Dedifferentiated amniotic fluid mesenchymal stem cell (primary cell): Measurements from ENCODE around the gene AKT3.

ENCODE experiments used
- DNase-seq: peaks from one replicate; pipeline ENCODE4 v3.0.0-alpha.2; 2016; ENCODE audit errors: extremely low spot score

AKT3 gene

DNA sequence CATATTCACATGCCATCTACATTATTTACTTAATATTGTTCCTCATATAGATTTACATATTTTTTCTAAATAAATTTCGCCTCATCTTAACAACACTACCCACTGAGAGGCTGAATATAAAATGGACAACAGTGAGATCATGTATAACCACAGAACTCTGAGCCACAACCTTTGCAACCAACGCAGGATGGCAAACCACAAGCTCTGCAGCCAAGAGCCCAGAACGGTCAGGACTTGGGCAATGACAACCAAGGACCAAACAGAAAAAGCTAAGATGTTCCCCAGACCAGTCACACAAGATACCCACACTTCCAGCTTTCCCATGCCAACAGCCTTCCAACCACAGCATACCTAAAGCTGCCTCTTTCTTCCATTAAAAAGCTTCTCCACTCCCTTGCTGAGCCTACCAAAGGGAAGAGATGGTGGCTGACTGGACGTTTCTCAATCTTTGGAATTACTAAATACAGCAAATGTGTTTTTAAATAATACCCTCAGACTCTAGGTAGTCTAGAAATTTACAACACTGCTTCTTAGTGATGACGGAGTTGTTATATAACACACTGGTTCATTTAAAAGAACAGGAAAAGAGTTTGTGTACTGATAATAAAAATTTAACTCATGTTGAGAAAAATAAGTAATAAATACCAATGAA, 117.9 kb downstream of the AKT3 start:
- DNase-seq, result no peak

DNA sequence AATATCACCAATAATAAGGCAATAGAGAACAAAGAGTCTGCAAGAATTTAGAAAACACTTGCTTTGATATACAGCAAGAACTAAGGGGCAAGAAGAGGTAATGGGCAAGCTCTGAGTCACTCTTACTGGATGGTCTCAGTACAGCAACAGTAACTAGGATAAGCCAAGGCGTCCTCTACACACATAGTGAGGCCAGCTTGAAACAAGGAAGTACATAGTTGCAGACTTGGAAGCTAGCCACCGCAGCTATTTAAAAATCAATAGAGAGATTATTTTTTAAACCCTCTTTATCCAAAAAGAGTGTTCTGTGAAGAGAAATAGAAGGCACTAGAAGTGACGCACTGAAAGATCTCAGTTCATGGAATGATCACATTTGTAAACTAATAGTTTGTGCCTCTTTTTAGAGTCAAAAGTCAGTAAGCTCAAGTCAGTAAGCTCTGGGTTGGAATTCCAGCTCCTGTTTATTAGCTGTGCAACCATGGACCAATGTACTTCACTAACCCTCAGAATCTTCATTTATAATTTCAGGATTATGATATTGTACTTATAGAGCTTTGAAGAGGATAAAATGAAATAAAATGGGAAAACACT, 118.6 kb downstream of the AKT3 start:
- DNase-seq, result no peak

DNA sequence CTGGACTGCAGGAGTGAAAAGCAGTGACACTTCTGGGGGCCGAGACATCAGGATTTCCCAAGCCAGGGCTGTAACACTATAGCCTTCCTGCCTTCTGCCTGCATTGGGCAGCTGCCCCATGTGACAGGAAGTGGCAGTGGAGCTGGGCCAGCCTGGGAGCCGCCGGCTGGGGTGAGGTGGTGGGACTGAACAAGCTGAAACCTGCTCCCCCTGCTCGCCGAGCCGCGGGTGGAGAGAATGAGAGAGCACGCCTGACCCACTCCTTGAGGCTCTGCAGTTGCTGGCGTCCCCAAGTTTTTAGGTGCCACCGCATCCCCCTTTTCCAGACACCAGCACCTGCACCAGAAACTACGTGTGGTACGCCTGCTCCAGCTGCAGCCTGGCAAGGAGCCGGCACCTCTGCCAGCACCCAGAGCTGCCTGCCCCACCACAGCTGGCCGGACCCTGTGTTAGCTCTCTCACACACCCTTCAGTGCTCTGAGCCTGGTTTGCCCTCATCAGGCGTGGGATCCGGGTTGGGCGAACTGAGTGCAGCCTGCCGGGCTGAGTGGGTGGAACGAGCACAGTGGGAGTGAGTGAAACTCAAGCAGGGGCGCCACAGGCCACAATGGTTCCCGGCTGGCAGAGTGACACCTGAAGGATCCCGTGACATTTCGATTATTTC, 119.4 kb downstream of the AKT3 start:
- no peak for DNase-seq

DNA sequence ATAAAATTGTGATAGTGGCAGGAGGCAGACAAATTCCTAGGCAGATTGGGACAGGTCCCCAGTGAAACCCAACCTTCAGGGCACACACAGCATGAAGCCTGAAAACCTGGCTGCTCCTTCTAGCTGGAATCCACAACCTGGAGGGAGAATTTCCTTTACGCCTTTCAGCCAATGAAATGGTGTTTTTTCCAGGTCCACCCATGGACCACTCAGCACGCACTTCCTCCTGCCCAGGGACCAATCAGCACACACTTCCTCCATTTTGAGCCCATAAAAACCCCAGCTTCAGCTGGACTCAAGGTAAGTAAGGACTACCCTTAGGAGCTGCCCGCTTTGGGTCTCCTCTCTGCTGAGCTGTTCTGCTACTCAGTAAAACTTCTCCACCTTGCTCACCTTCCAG, 120.1 kb downstream of the AKT3 start:
- DNase-seq, result no peak

DNA sequence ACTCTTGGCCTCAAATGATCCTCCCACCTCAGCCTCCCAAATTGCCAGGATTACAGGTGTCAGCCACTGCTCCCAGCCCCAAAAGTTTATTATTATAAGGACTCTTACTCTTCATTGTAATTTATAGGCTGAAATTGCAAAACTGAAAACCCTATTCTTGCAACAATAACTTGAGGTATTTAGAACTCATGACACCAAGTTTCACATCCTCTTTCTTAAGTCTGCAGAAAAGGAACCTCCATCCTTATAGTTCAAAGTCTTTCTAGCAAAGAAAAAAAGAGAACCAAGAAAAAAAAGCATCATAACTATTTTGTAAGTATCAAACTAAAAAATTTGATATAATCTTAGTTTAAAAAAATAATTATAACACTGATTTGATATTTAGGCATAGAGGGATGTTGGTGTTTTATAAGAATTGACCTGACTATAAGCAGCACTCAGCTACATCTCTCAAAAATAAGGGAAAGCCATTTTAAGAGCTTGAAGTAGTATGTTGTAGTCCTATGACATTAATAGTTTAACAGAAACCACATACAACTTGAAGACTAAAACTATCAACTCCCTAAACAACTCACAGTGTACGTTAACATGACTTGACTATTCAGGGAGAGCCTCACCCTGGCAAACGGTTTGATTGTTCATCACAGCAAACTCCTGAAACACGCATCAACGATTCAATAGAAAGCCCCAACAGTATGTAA, 122.4 kb downstream of the AKT3 start:
- DNase-seq, result no peak

DNA sequence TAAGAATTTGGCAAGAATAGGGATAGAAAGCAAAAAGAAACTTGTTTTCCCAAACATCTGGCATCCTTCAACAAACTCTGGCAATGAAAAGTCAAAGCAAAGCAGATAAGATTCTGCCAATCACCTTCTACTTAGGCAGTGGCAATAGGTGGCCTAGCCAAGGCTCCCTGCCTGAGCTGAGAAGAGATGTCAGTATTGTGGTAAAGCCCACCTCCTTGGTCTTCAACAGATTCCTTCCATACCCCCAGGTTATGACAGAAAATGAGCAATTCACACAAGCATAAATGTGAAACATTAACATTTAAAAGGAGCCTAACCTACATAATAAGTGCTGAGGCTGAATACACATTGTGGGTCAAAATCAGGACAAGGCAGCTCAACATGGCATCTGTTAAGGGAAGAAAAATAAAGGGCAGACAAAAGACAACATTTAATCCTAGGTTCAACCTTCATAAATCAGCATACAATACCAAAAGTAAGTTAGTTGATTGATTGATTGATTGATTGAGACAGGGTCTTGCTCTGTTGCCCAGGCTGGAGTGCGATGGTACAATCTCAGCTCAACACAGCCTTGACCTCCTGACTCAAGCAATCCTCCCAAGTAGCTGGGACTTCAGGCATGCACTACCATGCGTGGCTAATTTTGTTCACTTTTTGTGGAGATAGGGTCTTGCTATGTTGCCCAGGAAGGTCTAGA, 123.1 kb downstream of the AKT3 start:
- DNase-seq, result no peak

DNA sequence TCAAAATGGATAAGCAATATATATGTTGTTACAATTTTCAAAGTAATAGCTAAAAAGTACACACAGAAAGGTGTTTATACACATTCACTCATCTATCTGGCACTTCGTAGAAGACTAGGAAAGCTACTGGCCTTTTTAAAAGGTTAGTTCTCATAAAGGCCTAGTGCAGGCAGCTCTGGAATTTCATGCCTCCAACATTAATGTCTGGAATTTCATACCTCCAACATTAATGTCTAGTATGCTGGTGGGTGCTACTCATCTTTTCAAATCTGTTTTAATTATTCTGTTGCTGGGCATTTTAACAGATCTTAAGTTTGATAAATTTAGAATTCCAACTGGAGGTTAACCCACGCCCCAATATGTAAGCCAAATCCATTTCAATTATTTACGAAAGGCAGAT, 124.2 kb downstream of the AKT3 start:
- DNase-seq, result no peak

DNA sequence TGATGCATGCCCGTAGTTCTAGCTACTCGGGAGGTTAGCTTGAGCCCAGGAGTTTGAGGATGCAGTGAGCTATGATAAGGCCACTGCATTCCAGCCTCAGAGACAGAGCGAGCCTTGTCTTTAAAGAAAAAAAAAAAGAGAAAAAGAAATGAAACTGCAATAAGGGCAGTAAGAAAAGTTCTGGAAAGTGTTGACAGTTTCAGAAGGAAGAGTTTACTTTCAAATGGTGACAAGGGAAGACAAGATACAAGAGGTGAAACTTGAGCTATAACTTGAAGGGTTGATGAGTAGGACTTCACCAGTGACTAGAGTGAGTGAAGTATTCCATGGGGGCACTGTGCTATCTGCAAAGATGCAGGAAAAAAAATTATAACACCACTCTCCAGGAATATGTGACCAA, 125.0 kb downstream of the AKT3 start:
- no peak for DNase-seq

DNA sequence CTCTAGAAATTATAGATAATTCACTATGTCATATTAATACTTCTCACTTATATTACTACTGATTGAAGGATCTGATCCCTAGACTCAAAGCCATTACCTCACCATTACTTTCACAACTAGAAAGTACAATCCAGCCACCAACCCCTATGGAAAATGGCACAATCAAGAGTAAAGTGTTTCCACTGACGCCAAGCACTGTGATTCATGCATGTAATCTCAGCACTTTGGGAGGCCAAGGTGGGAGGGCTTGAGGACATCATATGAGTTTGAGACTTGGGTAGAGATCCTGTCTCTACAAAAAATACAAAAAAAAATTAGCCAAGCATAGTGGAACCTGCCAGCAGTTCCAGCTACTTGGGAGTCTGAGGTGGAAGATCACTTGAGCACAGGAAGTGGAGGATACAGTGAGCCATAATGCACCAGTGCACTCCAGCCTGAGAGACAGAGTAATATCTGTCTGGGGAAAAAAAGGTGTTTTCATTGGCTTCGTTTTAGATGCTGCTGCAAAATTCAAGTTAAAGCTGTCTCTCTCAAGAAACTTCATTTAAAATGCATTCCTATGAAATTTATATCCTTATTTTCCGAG, 126.5 kb downstream of the AKT3 start:
- no peak for DNase-seq

DNA sequence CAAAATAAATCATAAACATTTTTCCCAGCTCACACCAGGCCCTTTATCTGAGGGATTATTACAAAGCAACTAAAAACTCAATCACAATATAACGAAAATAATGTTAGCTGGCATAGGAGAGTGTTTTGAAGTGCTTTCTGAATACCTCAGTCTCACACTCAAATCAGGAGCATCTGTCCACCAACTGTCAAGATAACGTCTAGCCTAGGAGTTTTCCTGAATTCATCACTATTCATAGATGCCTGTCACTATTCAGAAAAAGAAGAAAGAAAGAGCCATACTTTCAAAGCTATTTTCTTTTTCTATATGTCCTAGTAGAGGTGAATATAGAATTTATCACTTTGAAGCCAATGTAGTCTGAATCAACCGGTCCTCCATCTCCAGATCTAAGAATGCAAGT, 127.0 kb downstream of the AKT3 start:
- no peak for DNase-seq

DNA sequence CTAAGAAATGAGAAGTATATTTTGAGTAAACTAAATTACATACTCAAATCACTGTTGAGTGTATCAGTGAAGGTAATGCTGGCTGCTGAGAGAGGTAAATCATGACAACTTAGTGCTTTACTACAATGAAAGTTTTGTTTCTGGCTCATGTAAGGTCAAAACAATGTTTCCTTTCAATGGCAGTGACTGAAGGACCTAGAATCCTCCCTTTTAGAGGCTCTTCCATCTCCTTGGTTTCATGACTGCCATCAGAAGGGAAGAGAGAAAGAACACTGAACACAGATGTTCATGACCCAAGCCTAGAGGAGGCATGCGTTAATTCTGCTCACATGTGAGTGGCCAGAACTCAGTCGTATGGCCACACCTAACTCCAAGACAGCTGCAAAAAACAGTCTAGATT, 130.6 kb downstream of the AKT3 start:
- no peak for DNase-seq

DNA sequence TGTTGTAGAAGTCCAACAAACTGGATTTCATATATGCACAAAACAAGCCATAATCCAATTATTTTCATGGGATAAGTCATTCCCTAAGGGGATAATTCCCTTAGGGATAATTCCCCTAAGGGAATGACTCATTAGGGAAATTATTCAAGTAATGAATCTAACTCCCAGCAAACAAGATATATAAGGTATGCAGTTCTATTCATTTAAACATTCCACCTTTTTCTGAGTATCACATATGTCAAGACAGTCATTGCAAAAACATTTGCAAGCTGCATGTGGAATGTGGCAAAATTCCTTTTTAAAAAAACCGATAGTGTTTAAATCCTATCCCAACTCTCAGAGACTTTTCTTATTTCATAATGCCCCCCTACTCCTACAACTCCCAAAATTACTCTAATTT, 131.2 kb downstream of the AKT3 start:
- peak; percentile 67 for DNase-seq

DNA sequence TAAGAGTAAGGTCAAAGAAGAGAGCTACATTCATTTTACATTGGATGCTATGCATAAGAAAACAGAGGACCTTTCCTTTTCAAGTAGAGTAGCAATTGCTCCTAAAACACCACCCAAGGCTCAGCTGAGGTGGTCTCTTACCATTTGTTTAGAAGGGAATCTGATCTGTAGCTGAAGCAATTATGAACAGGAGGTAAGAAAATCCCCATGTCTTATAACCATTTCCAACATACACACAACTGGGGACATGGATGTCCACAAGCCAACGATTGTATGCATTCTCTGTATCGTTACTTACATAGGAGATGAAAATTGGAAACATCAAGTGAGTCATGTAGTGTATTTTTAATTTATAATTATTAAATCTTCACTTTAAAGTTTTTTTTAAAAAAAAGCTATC, 132.0 kb downstream of the AKT3 start:
- no peak for DNase-seq

DNA sequence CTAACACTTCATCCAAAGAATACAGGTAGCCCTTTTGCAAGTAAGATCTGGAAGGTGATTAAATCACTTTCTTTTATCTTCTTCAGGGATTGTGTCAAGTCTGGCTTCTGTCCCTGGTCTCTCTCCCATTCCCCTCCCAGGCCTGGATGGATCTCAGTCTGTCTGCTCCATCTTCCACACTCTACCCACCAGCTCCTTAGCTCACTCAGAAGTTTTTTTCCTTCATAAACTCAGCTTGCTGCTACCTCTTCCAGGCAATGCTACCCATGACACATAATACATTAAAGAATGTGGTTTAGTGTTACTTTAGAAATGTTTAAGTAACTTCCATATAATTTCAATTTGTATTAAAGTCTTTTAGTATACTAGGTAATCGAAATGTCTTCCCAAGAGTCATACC, 133.1 kb downstream of the AKT3 start:
- DNase-seq, result no peak

DNA sequence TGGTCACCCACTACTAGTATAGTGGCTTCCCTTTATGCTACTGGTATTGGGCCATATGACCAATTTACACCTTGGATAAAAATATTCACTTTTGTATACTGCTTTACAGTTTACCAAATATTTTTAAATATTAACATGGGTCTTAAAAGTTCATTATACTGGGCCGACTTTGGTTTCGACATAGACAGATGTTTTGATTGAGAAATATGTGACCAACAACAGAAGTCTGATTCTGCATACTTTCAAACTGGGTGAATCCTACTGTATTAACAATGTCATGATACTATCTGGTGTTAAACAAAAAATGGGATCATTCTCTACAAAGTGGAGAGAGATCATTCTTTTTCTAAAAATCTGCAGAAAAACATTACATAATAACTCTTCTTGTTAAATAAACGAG, 134.8 kb downstream of the AKT3 start:
- no peak for DNase-seq

DNA sequence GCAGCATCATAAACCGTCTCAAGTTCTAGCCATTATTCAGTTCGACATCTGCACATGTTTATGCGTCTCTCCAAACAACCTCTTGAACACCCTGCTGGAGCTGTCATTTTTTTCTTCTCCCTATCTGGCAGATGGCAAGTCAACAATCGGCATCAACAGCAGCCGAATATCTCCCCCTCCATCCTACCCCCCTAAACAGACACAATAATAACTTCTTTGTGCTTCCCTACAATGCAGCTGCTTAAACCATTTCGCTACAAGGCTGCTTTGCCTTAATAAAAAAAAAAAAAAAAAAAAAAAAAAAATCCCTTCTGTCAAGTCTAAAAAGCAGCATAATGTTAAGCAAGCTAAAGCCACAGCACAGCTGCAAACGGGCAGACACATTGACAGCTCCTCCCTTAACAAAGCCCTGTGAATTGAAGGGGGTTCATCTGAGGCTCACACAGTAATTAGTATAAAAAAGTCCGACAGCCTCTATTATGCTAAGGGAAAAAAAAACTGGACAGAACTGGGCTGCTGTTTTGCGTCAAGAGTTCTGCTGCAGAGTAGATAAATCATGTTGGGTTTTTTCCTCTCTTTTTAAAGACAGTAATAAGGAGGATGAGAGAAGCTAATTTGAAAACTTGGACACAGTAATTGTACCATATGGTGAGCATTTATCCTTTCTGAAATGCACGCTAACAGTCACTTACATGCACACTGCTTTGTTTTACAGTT, 136.4 kb downstream of the AKT3 start:
- DNase-seq, result no peak

DNA sequence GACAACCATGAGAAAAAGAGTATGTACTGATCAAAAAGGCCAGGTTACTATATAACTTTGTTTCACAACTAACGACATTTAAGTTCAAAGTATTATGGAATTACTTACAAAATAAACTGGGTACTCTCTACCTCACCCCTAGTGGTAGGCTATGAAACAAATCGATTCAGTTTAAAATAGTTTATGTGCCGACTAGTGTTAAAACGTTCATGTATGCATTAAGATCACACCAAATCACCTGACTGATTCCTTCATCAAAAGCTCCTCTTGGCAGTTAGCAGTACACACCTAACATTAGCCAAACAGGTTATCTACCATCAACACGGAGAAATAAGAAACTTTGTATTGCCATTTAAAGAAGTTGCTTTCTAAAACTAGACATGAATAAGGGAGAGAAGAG, 137.1 kb downstream of the AKT3 start:
- DNase-seq, result no peak

DNA sequence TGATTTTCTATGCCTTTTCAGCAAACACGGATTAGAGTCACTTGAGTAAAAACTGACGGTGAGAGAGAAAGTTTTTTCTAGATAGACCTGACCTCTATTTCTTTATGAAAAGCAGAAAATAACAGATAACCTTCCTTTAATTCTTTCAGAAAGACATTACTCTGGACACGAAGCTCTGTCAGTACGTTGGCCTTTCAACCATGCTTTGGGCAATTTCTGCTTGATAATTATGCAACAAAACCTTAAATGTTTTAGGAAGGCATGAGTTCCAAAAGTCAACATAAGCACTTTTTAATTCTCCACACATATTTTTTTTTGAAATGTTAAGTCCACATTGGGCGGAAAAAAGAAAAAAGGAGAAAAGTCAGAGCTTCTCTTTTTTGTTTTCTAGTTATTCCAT, 137.8 kb downstream of the AKT3 start:
- DNase-seq, result no peak

DNA sequence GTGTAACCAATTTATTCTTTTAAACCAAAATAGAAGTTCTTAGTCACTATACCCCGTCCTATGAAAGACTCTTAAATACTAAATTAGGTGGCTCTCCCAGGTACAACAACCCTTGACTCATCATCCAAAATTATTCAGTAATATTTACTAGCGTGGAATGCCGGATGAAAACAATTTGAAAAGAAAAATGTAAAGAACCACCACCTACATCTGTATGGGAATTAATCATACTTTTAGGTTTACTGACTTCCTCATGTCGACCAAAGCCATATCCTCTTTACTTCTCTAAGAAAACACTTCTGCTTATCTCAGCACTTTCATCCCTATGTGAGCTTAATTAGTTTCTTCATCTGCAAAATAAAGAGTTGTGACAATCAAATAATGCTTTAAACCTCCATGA, 139.6 kb downstream of the AKT3 start:
- no peak for DNase-seq

DNA sequence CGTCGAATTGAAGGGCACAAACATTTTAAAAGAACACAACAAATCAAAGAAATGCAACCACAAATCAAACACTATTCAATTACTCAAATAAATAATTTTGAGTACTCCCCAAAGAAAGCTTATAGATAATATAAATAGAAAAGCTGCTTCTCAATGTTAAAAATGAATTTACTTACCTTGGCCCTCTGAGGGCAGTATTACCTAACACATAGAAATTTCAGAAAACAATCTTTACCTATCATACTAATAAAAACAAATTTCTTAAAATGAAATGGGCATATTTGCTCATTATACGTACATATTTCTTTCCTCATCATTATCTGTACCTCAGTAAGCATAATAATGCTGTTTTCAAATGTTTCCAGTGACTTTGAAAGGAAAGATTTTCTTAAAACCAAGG, 141.8 kb downstream of the AKT3 start:
- DNase-seq, result no peak

DNA sequence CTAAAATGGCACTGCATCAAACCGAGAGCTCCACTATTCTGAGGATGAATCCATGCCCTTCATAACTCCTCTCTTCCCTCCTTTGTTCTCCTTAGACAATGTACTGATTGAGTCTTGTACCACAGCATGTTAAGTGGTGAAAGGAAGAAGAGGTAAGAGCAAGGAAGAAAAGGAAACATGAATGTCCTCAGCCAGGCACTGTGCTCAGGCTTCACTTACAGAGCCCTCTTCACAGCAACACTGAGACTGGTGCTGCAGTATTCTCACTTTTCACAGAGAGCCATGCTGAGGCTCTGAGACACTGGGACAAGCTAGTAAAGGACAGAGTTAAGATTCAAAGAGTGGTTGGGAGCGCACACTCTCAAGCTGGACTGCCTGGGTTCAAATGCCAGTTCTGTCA, 143.5 kb downstream of the AKT3 start:
- no peak for DNase-seq
